Medulla oblongata (tissue), 1 donor: ENCODE results near the gene LAMB4.

Source experiments
- DNase-seq: peaks from one replicate; pipeline ENCODE4 v3.0.0-alpha.2; 2015; ENCODE audit errors: extremely low spot score

Gene LAMB4

GRCh38 chr7:108130261-108130660 is at the start of gene LAMB4:
LAMB4 (minus strand) TSS chr7:108130361; CDS start chr7:108123164, 7,197 bp downstream.
- DNase-seq = no peak

- DNase-seq = no peak
These were observed 48.2 kb upstream of the LAMB4 start for GRCh38 chr7:108178398-108178797.

DNA sequence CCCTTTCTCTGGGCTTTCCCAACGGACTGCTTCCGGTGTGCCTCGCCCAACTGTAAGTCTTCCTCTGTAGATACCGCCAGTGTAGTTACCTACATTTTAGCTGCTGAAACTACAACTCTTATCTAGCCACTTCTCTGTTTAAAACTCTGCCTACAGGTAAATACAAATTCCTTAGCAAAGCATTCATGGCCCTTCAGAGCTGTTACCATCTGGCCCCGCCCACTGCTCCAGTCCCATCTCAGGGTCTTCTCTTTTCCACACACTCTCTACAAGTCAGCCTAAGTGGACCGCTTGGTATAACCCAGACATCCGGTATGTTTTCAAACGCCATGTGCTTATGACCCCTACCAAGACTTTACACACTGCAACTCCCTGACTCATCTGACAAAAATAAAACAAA is 41.0 kb upstream of the LAMB4 start:
- no peak for DNase-seq

DNA sequence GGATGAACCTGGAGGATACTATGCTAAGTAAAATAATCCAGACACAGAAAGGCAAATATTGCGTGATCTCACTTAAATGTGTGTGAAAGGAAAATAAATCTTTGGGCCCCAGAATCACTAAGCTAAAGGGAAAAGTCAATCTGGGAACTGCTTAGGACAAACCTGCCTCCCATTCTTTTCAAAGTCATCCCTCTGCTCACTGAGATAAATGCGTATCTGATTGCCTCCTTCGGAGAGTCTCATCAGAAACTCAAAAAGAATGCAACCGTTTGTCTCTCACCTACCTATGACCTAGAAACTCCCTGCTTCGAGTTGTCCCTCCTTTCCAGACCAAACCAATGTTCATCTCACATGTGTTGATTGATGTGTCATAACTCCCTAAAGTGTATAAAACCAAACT is 40.1 kb upstream of the LAMB4 start:
- no peak for DNase-seq

DNA sequence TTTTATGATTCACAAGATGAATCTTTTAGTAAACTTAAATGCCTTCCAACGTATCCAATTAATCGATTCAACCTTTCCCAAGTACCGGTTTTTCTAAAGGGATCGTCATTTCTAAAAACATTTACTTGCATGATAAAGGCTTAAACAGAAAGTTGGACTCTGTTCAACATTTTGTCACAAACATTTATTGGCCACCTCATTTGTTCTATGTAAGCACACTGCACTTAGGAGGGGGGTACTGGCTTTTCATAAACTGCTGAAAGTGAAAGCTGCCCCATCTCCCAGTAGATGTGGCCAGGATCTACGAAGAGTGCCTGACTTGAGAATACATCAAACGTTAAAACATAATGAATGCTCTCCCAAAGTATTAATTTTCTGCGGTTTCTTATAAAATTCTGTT is 37.3 kb upstream of the LAMB4 start:
- DNase-seq = no peak

DNA sequence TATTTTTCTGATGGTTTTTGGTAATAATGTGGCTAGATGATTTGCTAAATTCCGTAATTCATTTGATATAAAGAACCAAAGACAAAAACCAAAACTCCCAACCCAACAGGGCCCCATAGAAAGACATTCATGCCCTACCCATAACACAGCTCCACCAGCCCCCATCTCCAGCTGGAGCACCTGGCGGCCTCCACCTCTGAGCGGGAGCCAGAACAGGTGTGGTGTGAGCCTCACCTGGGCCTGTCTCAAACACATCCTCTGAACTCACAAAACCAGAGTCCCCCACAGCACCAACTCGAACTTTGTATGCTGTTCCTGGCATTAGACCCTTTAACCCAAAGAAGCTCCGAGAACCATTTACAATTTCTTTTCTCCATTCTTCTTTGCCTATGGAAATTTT is 36.5 kb upstream of the LAMB4 start:
- no peak for DNase-seq

DNA sequence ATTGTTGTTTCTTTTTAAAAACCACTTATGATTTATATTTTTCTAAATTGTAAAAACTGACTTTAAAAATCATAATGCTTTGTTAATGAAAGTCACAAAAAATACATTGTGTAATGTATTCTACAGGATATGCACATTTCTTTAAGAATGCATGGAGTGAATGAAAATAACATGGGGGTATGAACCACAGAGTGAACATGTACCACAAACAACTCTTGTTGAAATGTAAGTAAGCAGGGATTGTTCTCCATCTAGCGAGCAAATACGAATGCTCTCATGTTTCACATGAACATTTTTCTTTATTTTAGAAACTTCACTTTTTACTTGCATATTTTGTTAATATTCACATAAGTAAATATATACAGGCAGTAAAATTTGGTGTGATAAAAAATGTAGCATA is 35.6 kb upstream of the LAMB4 start:
- no peak for DNase-seq

- DNase-seq = no peak
These were observed 34.8 kb upstream of the LAMB4 start for GRCh38 chr7:108164946-108165345.

- no peak for DNase-seq
These were observed 34.2 kb upstream of the LAMB4 start for GRCh38 chr7:108164342-108164741.

DNA sequence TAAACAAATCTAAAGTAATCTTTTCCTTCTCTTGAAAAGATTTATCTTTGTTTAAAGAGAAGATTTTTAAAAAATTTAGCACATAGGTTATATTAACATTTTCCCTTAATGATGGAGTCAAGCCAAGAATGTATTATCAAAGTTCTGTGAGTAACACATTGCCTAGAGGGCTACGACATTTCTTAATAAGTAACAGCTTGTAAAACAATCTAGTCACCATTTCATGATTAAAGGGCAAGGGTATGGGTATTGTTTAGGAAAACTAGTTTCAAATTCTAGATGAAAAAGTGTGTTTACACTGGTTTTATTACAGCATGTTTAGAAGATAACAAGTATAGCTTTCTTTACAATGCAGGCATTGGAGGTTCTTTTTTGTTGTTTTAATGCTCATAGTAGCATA is 28.6 kb upstream of the LAMB4 start:
- DNase-seq = no peak

DNA sequence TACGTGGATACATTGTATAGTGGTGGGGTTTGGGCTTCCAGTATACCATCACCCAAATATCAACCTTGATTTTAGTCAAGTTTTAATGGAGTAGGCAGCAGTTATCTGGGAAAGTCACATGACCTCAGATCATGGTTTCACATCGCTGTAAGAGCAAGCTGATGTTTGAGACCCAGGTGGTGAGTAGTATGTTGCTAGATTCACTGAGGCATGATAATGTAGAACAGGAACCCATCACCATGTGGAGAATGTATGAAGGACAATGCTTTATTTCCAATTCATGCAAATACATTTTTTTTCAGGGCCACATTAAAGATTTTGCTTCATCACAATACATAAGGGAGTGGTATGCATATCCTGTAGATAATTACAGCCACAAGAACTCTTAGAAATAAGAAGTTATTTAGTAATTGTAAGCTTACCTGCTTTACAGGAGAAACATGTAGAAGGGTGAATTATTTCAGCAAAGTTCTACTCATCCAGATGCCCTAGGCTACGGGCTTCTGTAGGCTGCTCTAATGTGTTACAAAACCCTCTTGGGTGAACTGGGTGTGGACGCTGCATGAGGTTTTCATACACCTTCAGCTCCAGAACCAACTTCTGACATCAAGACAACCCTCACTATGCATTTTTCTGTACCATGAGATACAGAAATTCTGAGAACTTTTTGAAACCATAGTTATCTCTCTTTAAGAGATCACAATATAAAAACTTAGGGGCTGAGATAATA is 27.6 kb upstream of the LAMB4 start:
- no peak for DNase-seq

- no peak for DNase-seq
These were observed 26.9 kb upstream of the LAMB4 start for GRCh38 chr7:108156897-108157605.

DNA sequence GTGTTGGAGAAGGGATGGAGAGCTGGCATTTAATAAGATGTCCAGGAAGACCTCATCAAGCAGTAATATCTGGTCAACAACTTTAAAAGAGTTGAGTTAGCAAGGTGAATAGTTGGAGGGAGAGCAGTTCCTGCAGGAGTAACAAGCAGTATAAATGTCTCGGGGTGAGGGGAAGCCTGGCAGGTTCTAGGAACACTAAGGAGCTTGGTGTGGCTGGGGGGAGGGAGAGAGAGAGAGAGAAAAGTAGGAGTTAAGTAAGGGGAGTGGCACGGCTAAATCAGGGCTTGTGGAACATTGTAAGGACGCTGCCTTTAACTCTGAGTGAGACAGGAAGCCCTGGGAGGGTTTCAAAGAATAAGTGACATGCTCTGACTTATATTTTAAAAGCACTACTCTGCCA is 22.0 kb upstream of the LAMB4 start:
- no peak for DNase-seq

- DNase-seq = no peak
These were observed 19.7 kb upstream of the LAMB4 start for GRCh38 chr7:108149908-108150307.

GRCh38 chr7:108149119-108149518 is 19.0 kb upstream of the LAMB4 start:
- DNase-seq = no peak

DNA sequence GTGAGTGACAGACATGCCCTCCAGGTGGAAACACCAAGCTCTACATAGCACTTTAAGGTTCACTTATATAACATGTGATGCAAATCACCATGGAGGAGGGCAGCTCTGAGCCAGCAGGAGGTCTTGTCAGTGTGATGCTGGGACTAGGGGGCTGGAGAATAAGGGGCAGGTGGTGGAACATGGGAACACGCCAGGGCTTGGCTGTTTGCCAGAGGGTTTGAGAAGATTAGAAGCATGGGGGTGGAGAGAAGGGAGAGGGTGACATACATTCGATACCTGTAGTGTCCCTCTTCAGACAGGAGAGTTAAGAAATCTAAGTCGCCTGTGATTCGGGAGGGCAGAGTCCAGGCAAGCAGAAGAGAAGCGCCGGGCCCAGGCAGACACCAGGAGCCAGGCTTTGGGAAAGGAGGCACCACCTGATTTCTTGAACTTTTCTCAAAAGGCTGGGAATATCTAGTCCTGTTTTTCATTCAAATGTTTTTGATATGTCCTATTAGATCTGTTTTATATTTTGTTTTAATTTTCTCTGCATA is 16.9 kb upstream of the LAMB4 start:
- no peak for DNase-seq

GRCh38 chr7:108146070-108146842 is 16.1 kb upstream of the LAMB4 start:
- peak; percentile 81 for DNase-seq

DNA sequence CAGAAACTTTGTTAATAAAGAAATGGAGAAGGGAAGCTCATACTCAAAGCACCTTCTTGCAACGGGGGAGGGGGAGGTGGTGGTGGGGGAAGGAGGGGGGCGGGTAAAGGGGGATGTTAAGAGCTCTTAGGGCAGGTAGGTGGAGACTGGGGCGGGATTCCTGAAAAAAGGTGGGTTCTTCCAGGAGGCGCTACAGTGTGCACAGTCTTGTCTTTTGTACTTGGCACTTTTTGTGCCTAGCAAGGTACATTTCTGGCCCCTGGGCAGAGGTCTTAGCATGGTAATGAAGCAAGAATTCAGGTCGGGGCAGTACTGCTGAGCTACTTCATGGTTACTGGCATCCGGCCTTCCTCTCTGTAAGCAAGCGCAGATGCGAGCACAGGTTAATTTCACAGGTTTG is 15.2 kb upstream of the LAMB4 start:
- no peak for DNase-seq

- DNase-seq = no peak
These were observed 14.8 kb upstream of the LAMB4 start for GRCh38 chr7:108144931-108145330.

- no peak for DNase-seq
These were observed 13.7 kb upstream of the LAMB4 start for GRCh38 chr7:108143658-108144420.

GRCh38 chr7:108142675-108143259 is 12.6 kb upstream of the LAMB4 start:
- no peak for DNase-seq
